H1 (cell line): ENCODE results near the gene CBR3. TPM values are rescaled to one million over a fixed set of nuclear protein-coding genes. Genes with fewer than 3 reads are reported as not detected.

Experiments
- CTCF ChIA-PET: fragments of 300-600 bp; sonication (Branson Sonifier 250); formaldehyde crosslinking; loops from one replicate; lab custom pipeline; 2021; ENCODE audit not compliant: partially characterized antibody; lab: Charles Lee
- POLR2A ChIA-PET: fragments of 300-600 bp; sonication (Branson Sonifier 250); formaldehyde crosslinking; loops from one replicate; lab custom pipeline; 2021; ENCODE audit warnings: inconsistent platforms; ENCODE audit not compliant: partially characterized antibody; lab: Charles Lee
- DNase-seq, 2 experiments: peaks; one replicate each; pipeline versions ENCODE4 v3.0.0 to v3.0.0-alpha.2; 2010 to 2022; ENCODE audit warnings: low spot score in 2 of 2, low read depth in 1 of 2, mixed read lengths in 1 of 2
- FAIRE-seq: peaks from 2 replicates; lab custom pipeline; 2011; peaks lifted over from hg19 to GRCh38; lab: Jason Lieb, UNC
- H2AFZ ChIP-seq: 2 replicates; pipeline ENCODE4 v1.8.1; 2012; ENCODE audit warnings: low read length, inconsistent platforms
- H2AK5ac ChIP-seq: 2 replicates; pipeline ENCODE4 v1.6.1; 2013; ENCODE audit warnings: low read depth, low read length
- H2BK120ac ChIP-seq: replicated peaks from 2 replicates; pipeline ENCODE3; 2013; ENCODE audit warnings: low read depth, low read length, inconsistent platforms
- H2BK12ac ChIP-seq: 2 replicates; pipeline ENCODE4 v1.6.1; 2013; ENCODE audit warnings: low read depth, low read length
- H2BK15ac ChIP-seq: 2 replicates; pipeline ENCODE4 v1.6.1; 2013; ENCODE audit warnings: low read length
- H2BK20ac ChIP-seq: 2 replicates; pipeline ENCODE4 v1.6.1; 2013; ENCODE audit warnings: low read length
- H2BK5ac ChIP-seq: 2 replicates; pipeline ENCODE4 v1.6.1; 2013; ENCODE audit warnings: low read depth, low read length
- H3K14ac ChIP-seq: 2 replicates; pipeline ENCODE4 v1.6.1; 2013; ENCODE audit warnings: inconsistent platforms; ENCODE audit not compliant: insufficient read length
- H3K18ac ChIP-seq: 2 replicates; pipeline ENCODE4 v1.6.1; 2013; ENCODE audit warnings: low read length; ENCODE audit errors: extremely low read depth
- H3K23ac ChIP-seq: 2 replicates; pipeline ENCODE4 v1.6.1; 2013; ENCODE audit warnings: inconsistent platforms; ENCODE audit not compliant: insufficient read length
- H3K23me2 ChIP-seq: 2 replicates; pipeline ENCODE4 v1.6.1; 2013; ENCODE audit warnings: low read depth, low read length
- H3K27ac ChIP-seq: 2 replicates; pipeline ENCODE4 v1.6.1; 2011; ENCODE audit warnings: low read depth, low read length, inconsistent platforms
- H3K27me3 ChIP-seq, 4 experiments: replicated peaks in 1 of 4; 1 replicate in 1 of 4; 2 replicates in 3 of 4; pipeline versions ENCODE4 v1.6.1 to v1.8.1; 2011 to 2013; ENCODE audit warnings: low read length in 3 of 4, mild to moderate bottlenecking in 3 of 4, inconsistent platforms in 2 of 4, mixed read lengths in 2 of 4, moderate library complexity in 1 of 4; ENCODE audit not compliant: control insufficient read depth in 3 of 4, insufficient read depth in 3 of 4; ENCODE audit errors: extremely low read depth in 1 of 4
- H3K36me3 ChIP-seq, 4 experiments: 2 replicates each; pipeline versions ENCODE4 v1.6.1 to v1.8.1; 2011 to 2013; ENCODE audit warnings: mild to moderate bottlenecking in 4 of 4, low read length in 3 of 4, moderate library complexity in 2 of 4, control low read depth in 1 of 4, inconsistent platforms in 1 of 4; ENCODE audit not compliant: insufficient read depth in 4 of 4, control insufficient read depth in 2 of 4
- H3K4ac ChIP-seq: replicated peaks from 2 replicates; pipeline ENCODE3; 2013; ENCODE audit warnings: low read length, low read depth, mixed read lengths, inconsistent platforms; ENCODE audit not compliant: insufficient read length
- H3K4me1 ChIP-seq, 4 experiments: replicated peaks in 1 of 4; 1 replicate in 1 of 4; 2 replicates in 3 of 4; pipeline versions ENCODE4 v1.6.1 to v1.8.1; 2011 to 2013; ENCODE audit warnings: low read length in 3 of 4, inconsistent platforms in 2 of 4, mixed read lengths in 1 of 4; ENCODE audit not compliant: insufficient read depth in 4 of 4, control insufficient read depth in 3 of 4
- H3K4me2 ChIP-seq, 2 experiments: 2 replicates each; pipeline versions ENCODE4 v1.6.1 to v1.8.1; 2011 to 2013; ENCODE audit warnings: low read depth in 2 of 2, low read length in 2 of 2, control low read depth in 1 of 2, inconsistent platforms in 1 of 2, mild to moderate bottlenecking in 1 of 2; ENCODE audit not compliant: insufficient read depth in 1 of 2
- H3K4me3 ChIP-seq, 4 experiments: fragments of 200-600, 300-600 bp in 1 of 4; sonication (generic), shearing (Covaris generic), sonication (Bioruptor Twin) in 1 of 4; 2 replicates each; pipeline versions ENCODE4 v1.5.1 to v1.8.1; 2011 to 2016; ENCODE audit warnings: low read length in 4 of 4, low read depth in 3 of 4, control low read depth in 2 of 4, inconsistent platforms in 2 of 4, mild to moderate bottlenecking in 2 of 4, mixed read lengths in 1 of 4, moderate library complexity in 1 of 4; ENCODE audit not compliant: insufficient read depth in 2 of 4; ENCODE audit errors: extremely low read depth in 1 of 4
- H3K56ac ChIP-seq: replicated peaks from 2 replicates; pipeline ENCODE3; 2013; ENCODE audit warnings: low read depth, mild to moderate bottlenecking, mixed read lengths, low read length, inconsistent platforms; ENCODE audit not compliant: insufficient read length
- H3K79me1 ChIP-seq: 2 replicates; pipeline ENCODE4 v1.6.1; 2013; ENCODE audit warnings: low read depth, low read length, control low read depth
- H3K79me2 ChIP-seq, 2 experiments: 2 replicates each; pipeline versions ENCODE4 v1.6.1 to v1.8.1; 2012 to 2013; ENCODE audit warnings: low read length in 2 of 2, mild to moderate bottlenecking in 2 of 2, inconsistent platforms in 1 of 2; ENCODE audit not compliant: insufficient read depth in 2 of 2, control insufficient read depth in 1 of 2
- H3K9ac ChIP-seq, 4 experiments: replicated peaks in 1 of 4; 1 replicate in 1 of 4; 2 replicates in 3 of 4; pipeline versions ENCODE4 v1.6.1 to v1.8.1; 2011 to 2013; ENCODE audit warnings: low read depth in 3 of 4, low read length in 3 of 4, control low read depth in 2 of 4, mild to moderate bottlenecking in 2 of 4, moderate library complexity in 2 of 4, inconsistent platforms in 1 of 4; ENCODE audit errors: extremely low read depth in 1 of 4
- H3K9me3 ChIP-seq, 2 experiments: 2 replicates each; pipeline versions ENCODE4 v1.6.1 to v1.8.1; 2012 to 2013; ENCODE audit warnings: mild to moderate bottlenecking in 2 of 2, moderate library complexity in 2 of 2, control low read depth in 1 of 2, inconsistent platforms in 1 of 2, low read depth in 1 of 2, low read length in 1 of 2, mixed read lengths in 1 of 2; ENCODE audit not compliant: insufficient read depth in 2 of 2
- H4K20me1 ChIP-seq, 2 experiments: replicated peaks in 1 of 2; 2 replicates each; pipeline versions ENCODE3 to v1.8.1; 2011 to 2013; ENCODE audit warnings: inconsistent platforms in 2 of 2, low read length in 2 of 2, mild to moderate bottlenecking in 1 of 2; ENCODE audit not compliant: insufficient read depth in 2 of 2, control insufficient read depth in 1 of 2
- H4K5ac ChIP-seq: 2 replicates; pipeline ENCODE4 v1.6.1; 2013; ENCODE audit warnings: low read length, low read depth, mixed read lengths, inconsistent platforms; ENCODE audit not compliant: insufficient read length
- H4K8ac ChIP-seq: 2 replicates; pipeline ENCODE4 v1.8.0; 2013; ENCODE audit warnings: mild to moderate bottlenecking, moderate library complexity, low read length, inconsistent platforms; ENCODE audit not compliant: insufficient read depth; ENCODE audit errors: extremely low read depth
- H4K91ac ChIP-seq: replicated peaks from 2 replicates; pipeline ENCODE3; 2013; ENCODE audit warnings: low read length, mixed read lengths, inconsistent platforms; ENCODE audit not compliant: insufficient read length
- CEBPB ChIP-seq: IDR thresholded peaks from 2 replicates; pipeline ENCODE4 v1.6.1; 2012; ENCODE audit warnings: low read depth, low read length
- TBP ChIP-seq: IDR thresholded peaks from 2 replicates; pipeline ENCODE4 v1.6.1; 2011; ENCODE audit warnings: low read depth, low read length, improper control_type of control experiment
- WGBS, 2 experiments: shearing (Covaris generic) in 1 of 2; methylation state at CpG; one replicate each; pipeline versions ENCODE4 v1.1.6 to v1.1.7; 2013 to 2015; ENCODE audit warnings: low lambda C conversion rate in 2 of 2, mixed read lengths in 2 of 2, inconsistent platforms in 1 of 2, low coverage in 1 of 2, missing lambda C conversion rate in 1 of 2; ENCODE audit not compliant: insufficient replicate concordance in 2 of 2, insufficient coverage in 1 of 2, insufficient read length in 1 of 2; ENCODE audit errors: extremely low coverage in 1 of 2, missing lambda C conversion rate in 1 of 2; 5-methylcytosine and 5-hydroxymethylcytosine counted together
- polyA plus RNA-seq, 7 experiments: library from polyadenylated mRNA; depleted of rRNA in 3 of 7; stranded (reverse) in 5 of 7; unstranded in 2 of 7; fragments of >200 nt in 5 of 7; fragments of 200-250 nt in 2 of 7; gene quantifications; 1 replicate in 5 of 7; 2 replicates in 1 of 7; 4 replicates in 1 of 7; pipeline versions ENCODE4 v1.2.1 to v1.2.3, GENCODE V29; 2011 to 2013; ENCODE audit warnings: missing spikeins in 2 of 7, mixed read lengths in 2 of 7
- total RNA-seq: library from RNA; stranded (reverse); fragmentation: NEBNext Ultra II Directional; extraction: Animal tissue kit (Norgen Biotek cat#: 25700); gene quantifications from 2 replicates; pipeline ENCODE4 v1.2.1, GENCODE V29; 2021

CBR3 gene
- total and polyA plus RNA-seq, 2 of the 8 experiments (the other 6 are each of a cell fraction or from before 2014, with no cell fraction given): 1.2 to 4.3 TPM

DNA sequence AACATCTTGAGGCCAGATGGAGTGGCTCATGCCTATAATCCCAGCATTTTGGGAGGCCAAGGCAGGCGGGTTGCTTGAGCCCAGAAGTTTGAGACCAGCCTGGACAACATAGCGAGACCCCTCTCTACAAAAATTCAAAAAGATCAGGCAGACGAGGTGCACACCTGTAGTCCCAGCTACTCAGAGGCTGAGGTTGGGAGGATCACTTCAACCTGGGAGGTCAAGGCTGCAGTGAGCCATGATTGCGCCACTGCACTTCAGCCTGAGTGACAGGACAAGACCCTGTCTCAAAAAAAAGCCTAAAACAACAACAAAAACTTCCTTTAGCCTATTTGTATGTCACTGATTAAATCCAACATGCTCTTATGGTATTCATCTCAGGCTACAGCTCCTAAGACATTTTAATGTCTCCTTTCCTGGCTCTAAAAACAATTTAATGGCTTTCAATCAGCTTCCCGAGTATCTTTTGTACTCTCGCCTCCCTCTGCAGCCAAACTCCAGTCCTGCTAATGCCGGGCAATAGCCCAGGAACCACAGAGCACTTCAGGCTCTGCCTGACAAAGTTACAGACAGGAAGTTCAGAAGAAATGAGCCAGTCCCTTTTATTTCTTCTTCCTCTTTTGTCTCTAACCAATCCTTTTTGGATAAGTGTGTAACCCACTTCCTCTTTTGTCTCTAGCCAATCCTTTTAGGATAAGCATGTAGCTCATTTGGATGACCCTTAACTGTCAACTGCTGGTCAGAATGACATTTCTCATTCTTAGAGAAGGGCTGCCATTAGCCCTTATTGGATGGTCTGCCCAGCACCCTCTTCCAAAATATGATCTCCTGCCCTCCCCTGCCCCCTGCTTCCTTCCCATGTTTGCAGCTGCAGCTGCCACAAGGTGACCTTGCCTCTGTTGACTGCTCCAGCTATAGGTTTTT lies 15.2 kb downstream of the CBR3 start:
- no peak overlapping the region for H2AK5ac ChIP-seq
- H2BK15ac ChIP-seq: no peak overlapping the region
- no peak for FAIRE-seq
- no peaks in the 10 kb centered on the region for H3K4me1 ChIP-seq
- H2BK5ac ChIP-seq: no peak overlapping the region; the same call in 1 of the 2 replicates
- no peak overlapping the region for H2BK20ac ChIP-seq
- TF ChIP-seq CEBPB (peak; percentile 49; the same call in 1 of the 2 replicates), TBP (no peak)
- no peak overlapping the region for H3K4ac ChIP-seq
- no peaks in the 10 kb centered on the region for H3K36me3 ChIP-seq
- no peak overlapping the region for H2BK120ac ChIP-seq
- POLR2A ChIA-PET: interaction anchor here (0.8 to 1.4 kb wide), 2 partner anchors 33 to 60 kb away, joined by 3 read pairs; no protein-coding TSS in a partner anchor
- H3K27ac ChIP-seq: no peak overlapping the region
- no peak overlapping the region for H3K23ac ChIP-seq
- no peak overlapping the region; a peak in 1 of 7 replicates for H3K9ac ChIP-seq
- no peak for DNase-seq
- no peak overlapping the region for H3K4me3 ChIP-seq
- CTCF ChIA-PET: interaction anchor here (0.7 to 7.6 kb wide), 8 partner anchors 9 to 211 kb away, joined by 3 to 107 read pairs (median 7); no protein-coding TSS in a partner anchor
- no peak overlapping the region for H2AFZ ChIP-seq
- H3K79me2 ChIP-seq: no peaks in the 10 kb centered on the region
- WGBS, 2 experiments: 83% methylated on average over 7 of the region's 7 CpGs; no CpG with 5 or more reads in 1 of the 2 experiments
- no peaks in the 10 kb centered on the region for H4K20me1 ChIP-seq
- no peak overlapping the region; the same call in 1 of the 2 replicates for H4K8ac ChIP-seq
- H2BK12ac ChIP-seq: no peak overlapping the region
- no peak overlapping the region for H3K14ac ChIP-seq
- no peaks in the 10 kb centered on the region for H3K23me2 ChIP-seq
- peaks cover 0 to 6% (median 2%) of the 10 kb centered on the region in 4 experiments; a peak in 4 of 7 replicates for H3K27me3 ChIP-seq
- no peak overlapping the region for H4K5ac ChIP-seq
- no peak overlapping the region for H3K4me2 ChIP-seq
- H3K79me1 ChIP-seq: no peaks in the 10 kb centered on the region
- H3K56ac ChIP-seq: no peak overlapping the region
- H3K9me3 ChIP-seq: no peaks in the 10 kb centered on the region
- no peak overlapping the region for H4K91ac ChIP-seq
- H3K18ac ChIP-seq: no peak overlapping the region
